Upper lobe of left lung (tissue), 6 donors: ENCODE results near the gene CA9. TPM values are rescaled to one million over a fixed set of nuclear protein-coding genes. Genes with fewer than 3 reads are reported as not detected.

Experiments
- ATAC-seq, 2 donors: fragments of 200-7000 bp; cut with Tn5 transposase; one replicate each; pipeline ENCODE4 v1.9.1; 2022; ENCODE audit warnings: mild to moderate bottlenecking in 2 of 2, moderate library complexity in 2 of 2; ENCODE audit not compliant: low FRiP score in 2 of 2
- DNase-seq, 2 donors: peaks; one replicate each; pipeline ENCODE4 v3.0.0-alpha.2; 2019 to 2020
- H3K27ac ChIP-seq, 4 donors: fragments of 200-600 bp; sonication (generic); one replicate each; pipeline ENCODE4 v1.5.1; 2016 to 2019
- H3K27me3 ChIP-seq, 4 donors: fragments of 200-600 bp; sonication (generic); one replicate each; pipeline ENCODE4 v1.5.1; 2017 to 2019
- H3K36me3 ChIP-seq, 4 donors: fragments of 200-600 bp; sonication (generic); one replicate each; pipeline ENCODE4 v1.5.1; 2016 to 2019
- H3K4me1 ChIP-seq, 4 donors: fragments of 200-600 bp; sonication (generic); one replicate each; pipeline ENCODE4 v1.5.1; 2018 to 2019
- H3K4me3 ChIP-seq, 4 donors: fragments of 200-600 bp; sonication (generic); one replicate each; pipeline ENCODE4 v1.5.1; 2017 to 2019; ENCODE audit warnings: mild to moderate bottlenecking in 2 of 4, moderate library complexity in 1 of 4
- H3K9me3 ChIP-seq, 4 donors: fragments of 200-600 bp; sonication (generic); one replicate each; pipeline ENCODE4 v1.5.1; 2018 to 2019
- EP300 ChIP-seq, 4 donors: sonication (generic); formaldehyde crosslinking; IDR thresholded peaks; one replicate each; pipeline ENCODE4 v1.5.1; 2017; ENCODE audit warnings: antibody characterized with exemption in 4 of 4, control low read depth in 2 of 4
- POLR2A ChIP-seq, 4 donors: fragments of 450-650 bp; IDR thresholded peaks; one replicate each; pipeline ENCODE4 v1.5.1; 2016 to 2017; ENCODE audit warnings: antibody characterized with exemption in 4 of 4, mild to moderate bottlenecking in 2 of 4
- POLR2AphosphoS5 ChIP-seq, 2 donors: sonication (generic); formaldehyde crosslinking; IDR thresholded peaks; one replicate each; pipeline ENCODE4 v1.5.1; 2017; ENCODE audit warnings: antibody characterized with exemption in 2 of 2
- whole genome bisulfite sequencing, 2 donors: methylation state at CpG; one replicate each; pipeline ENCODE4 v1.1.5; 2017 to 2018; 5-methylcytosine and 5-hydroxymethylcytosine counted together
- total RNA-seq, 6 donors: library from RNA; depleted of rRNA in 4 of 6; stranded (reverse); fragments of >200 nt in 4 of 6; gene quantifications; one replicate each; pipeline versions ENCODE4 v1.1.0 to v1.2.1, GENCODE V29; 2016 to 2021
- TF ChIP-seq, protein P1 (sequence below), 6 experiments: fragments of 450-650 bp in 4 of 6; fragments of 200-600 bp in 2 of 6; sonication (generic) in 2 of 6; IDR thresholded peaks; one replicate each; pipeline ENCODE4 v1.5.1; 2016 to 2019; ENCODE audit warnings: antibody characterized with exemption in 6 of 6
- donor health status: DM: no; HTN: no; CAD: no; lungs with moderate emphysema.
- donor health status: DM: no; HTN: yes; CAD: no; lungs with severe emphysema.

CA9 gene
- total RNA-seq, result under 1 TPM in 2 of 6 donors, not detected in 4; 0.14 to 0.24 TPM

DNA sequence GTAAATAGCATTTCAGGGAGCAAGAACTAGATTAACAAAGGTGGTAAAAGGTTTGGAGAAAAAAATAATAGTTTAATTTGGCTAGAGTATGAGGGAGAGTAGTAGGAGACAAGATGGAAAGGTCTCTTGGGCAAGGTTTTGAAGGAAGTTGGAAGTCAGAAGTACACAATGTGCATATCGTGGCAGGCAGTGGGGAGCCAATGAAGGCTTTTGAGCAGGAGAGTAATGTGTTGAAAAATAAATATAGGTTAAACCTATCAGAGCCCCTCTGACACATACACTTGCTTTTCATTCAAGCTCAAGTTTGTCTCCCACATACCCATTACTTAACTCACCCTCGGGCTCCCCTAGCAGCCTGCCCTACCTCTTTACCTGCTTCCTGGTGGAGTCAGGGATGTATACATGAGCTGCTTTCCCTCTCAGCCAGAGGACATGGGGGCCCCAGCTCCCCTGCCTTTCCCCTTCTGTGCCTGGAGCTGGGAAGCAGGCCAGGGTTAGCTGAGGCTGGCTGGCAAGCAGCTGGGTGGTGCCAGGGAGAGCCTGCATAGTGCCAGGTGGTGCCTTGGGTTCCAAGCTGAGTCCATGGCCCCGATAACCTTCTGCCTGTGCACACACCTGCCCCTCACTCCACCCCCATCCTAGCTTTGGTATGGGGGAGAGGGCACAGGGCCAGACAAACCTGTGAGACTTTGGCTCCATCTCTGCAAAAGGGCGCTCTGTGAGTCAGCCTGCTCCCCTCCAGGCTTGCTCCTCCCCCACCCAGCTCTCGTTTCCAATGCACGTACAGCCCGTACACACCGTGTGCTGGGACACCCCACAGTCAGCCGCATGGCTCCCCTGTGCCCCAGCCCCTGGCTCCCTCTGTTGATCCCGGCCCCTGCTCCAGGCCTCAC lies at the start of gene CA9:
CA9 (plus strand) TSS at position 797 of the 893 bp plus-strand sequence; CDS start at position 829, 32 bp downstream.
- peaks cover 6 to 12% (median 12%) of the 10 kb centered on the region in 4 donors for H3K4me1 ChIP-seq
- no peaks in the 10 kb centered on the region for H3K9me3 ChIP-seq
- WGBS, 2 donors, result 64 to 71% methylated on average over 8 to 10 of the region's 10 CpGs
- DNase-seq (peak in 1 of 2 donors; percentile 35), ATAC-seq (no peak)
- TF ChIP-seq EP300 (IDR thresholded peaks at IDR 0.05), result no peak
- no peak for TF ChIP-seq POLR2A (IDR thresholded peaks at IDR 0.05)
- TF ChIP-seq POLR2AphosphoS5 (IDR thresholded peaks at IDR 0.05), result no peak
- TF ChIP-seq, protein P1, sequence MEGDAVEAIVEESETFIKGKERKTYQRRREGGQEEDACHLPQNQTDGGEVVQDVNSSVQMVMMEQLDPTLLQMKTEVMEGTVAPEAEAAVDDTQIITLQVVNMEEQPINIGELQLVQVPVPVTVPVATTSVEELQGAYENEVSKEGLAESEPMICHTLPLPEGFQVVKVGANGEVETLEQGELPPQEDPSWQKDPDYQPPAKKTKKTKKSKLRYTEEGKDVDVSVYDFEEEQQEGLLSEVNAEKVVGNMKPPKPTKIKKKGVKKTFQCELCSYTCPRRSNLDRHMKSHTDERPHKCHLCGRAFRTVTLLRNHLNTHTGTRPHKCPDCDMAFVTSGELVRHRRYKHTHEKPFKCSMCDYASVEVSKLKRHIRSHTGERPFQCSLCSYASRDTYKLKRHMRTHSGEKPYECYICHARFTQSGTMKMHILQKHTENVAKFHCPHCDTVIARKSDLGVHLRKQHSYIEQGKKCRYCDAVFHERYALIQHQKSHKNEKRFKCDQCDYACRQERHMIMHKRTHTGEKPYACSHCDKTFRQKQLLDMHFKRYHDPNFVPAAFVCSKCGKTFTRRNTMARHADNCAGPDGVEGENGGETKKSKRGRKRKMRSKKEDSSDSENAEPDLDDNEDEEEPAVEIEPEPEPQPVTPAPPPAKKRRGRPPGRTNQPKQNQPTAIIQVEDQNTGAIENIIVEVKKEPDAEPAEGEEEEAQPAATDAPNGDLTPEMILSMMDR (IDR thresholded peaks at IDR 0.05), result no peak
- no peak within 1 kb of the TSS for H3K27ac ChIP-seq
- no peak within 1 kb of the TSS for H3K4me3 ChIP-seq
- H3K36me3 ChIP-seq, result no peaks in the 10 kb centered on the region
- no peaks in the 10 kb centered on the region for H3K27me3 ChIP-seq

DNA sequence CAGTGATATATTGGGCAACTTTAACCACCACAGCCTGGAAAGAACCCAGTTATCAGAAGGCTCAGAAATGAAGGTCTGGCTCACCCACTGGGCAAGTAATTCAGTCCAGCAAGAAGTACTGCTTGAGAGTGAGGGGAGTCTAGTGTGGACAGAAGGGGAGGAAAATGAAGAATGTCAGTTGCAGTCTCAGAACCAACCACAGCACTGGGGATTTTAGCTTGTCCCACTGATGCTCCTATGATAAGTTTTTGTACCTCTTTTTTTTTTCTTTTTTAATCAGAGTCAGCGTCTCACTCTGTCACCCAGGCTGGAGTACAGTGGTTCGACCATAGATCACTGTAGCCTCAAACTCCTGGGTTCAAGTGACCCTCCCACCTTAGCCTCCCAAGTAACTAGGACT lies 46.2 kb upstream of the CA9 start:
- 81 to 93% methylated on average over 2 of the region's 2 CpGs for WGBS, 2 donors
- ATAC-seq (no peak), DNase-seq (no peak)
- Histone ChIP-seq H3K4me1 (no peaks in the 10 kb centered on the region), H3K27me3 (no peaks in the 10 kb centered on the region), H3K27ac (no peak overlapping the region), H3K9me3 (no peaks in the 10 kb centered on the region), H3K4me3 (no peak overlapping the region), H3K36me3 (no peaks in the 10 kb centered on the region)
- TF ChIP-seq POLR2A (IDR thresholded peaks at IDR 0.05) (no peak), POLR2AphosphoS5 (IDR thresholded peaks at IDR 0.05) (no peak), EP300 (IDR thresholded peaks at IDR 0.05) (no peak)
- TF ChIP-seq, protein P1 (IDR thresholded peaks at IDR 0.05), result no peak

DNA sequence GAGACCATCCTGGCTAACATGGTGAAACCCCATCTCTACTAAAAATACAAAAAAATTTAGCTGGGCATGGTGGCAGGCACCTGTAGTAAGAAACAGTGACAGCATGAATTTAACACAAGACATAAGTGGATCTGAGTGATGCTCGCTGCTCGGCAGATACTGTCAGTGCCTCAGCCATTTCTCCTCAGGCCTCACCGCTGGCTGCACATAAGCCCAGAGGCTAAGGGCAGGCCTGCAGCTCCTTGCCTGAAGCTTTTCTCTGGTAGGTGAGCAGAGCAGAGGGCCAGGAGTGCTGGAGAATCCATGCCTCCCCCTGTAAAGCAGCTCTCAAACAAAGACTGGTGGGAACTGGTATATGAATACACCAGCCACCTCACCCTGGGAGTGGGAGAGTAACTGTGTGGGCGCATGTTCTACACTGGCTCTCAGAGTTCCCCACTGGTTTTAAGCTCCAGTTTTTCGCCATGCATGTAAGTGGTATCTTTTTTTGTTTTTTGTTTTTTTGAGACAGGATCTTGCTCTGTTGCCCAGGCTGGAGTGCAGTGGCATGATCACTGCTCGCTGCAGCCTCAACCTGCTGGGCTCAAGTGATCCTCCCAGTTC lies 45.2 kb upstream of the CA9 start:
- Histone ChIP-seq H3K4me3 (no peak overlapping the region), H3K36me3 (no peaks in the 10 kb centered on the region), H3K4me1 (no peaks in the 10 kb centered on the region), H3K9me3 (no peaks in the 10 kb centered on the region), H3K27me3 (no peaks in the 10 kb centered on the region), H3K27ac (no peak overlapping the region)
- DNase-seq, result no peak
- TF ChIP-seq, protein P1 (IDR thresholded peaks at IDR 0.05), result no peak
- TF ChIP-seq EP300 (IDR thresholded peaks at IDR 0.05) (no peak), POLR2AphosphoS5 (IDR thresholded peaks at IDR 0.05) (no peak), POLR2A (IDR thresholded peaks at IDR 0.05) (no peak)
- WGBS, 2 donors, result 93 to 98% methylated on average over 6 of the region's 6 CpGs
- ATAC-seq, result no peak

DNA sequence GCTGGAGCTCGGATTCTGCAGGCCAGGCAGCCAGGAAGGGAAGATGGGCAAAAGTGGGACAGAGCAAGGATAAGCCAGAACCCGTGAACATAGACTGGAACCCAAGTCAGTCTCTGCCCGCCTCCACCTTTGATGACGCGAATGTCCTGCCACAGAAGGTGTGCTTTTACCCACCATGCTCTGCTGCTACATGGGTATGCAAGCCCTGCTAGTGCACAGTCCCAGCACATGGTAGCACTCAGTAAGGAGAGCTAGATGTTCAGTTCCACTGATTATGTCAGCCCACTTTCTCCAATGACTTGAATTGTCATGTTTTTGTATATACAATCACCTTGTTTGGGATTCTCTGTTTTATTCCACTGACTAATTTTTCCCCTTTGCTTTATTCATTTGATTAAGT lies 44.1 kb upstream of the CA9 start:
- ATAC-seq, result no peak
- TF ChIP-seq POLR2A (IDR thresholded peaks at IDR 0.05), result no peak
- TF ChIP-seq EP300 (IDR thresholded peaks at IDR 0.05), result no peak
- TF ChIP-seq, protein P1 (IDR thresholded peaks at IDR 0.05), result no peak
- TF ChIP-seq POLR2AphosphoS5 (IDR thresholded peaks at IDR 0.05), result no peak
- H3K27me3 ChIP-seq, result no peaks in the 10 kb centered on the region
- no peaks in the 10 kb centered on the region for H3K36me3 ChIP-seq
- 89 to 93% methylated on average over 5 of the region's 5 CpGs for WGBS, 2 donors
- H3K9me3 ChIP-seq, result no peaks in the 10 kb centered on the region
- H3K4me3 ChIP-seq, result no peak overlapping the region
- no peak overlapping the region for H3K27ac ChIP-seq
- DNase-seq, result no peak
- no peaks in the 10 kb centered on the region for H3K4me1 ChIP-seq
